GM18508 (cell line): ENCODE measurements around the gene FKBP1B.
"Not testable (repeated sequence)": the region's sequence is repeated elsewhere in the genome, so short reads cannot be mapped to it uniquely, and the experiment has no call there.

Experiments used
- ATAC-seq: cut with Tn5 transposase; IDR thresholded peaks from one replicate; pipeline ENCODE4 v1.9.1; 2021; ENCODE audit warnings: moderate number of reproducible peaks; ENCODE audit not compliant: insufficient read depth, unreplicated experiment

FKBP1B gene

DNA sequence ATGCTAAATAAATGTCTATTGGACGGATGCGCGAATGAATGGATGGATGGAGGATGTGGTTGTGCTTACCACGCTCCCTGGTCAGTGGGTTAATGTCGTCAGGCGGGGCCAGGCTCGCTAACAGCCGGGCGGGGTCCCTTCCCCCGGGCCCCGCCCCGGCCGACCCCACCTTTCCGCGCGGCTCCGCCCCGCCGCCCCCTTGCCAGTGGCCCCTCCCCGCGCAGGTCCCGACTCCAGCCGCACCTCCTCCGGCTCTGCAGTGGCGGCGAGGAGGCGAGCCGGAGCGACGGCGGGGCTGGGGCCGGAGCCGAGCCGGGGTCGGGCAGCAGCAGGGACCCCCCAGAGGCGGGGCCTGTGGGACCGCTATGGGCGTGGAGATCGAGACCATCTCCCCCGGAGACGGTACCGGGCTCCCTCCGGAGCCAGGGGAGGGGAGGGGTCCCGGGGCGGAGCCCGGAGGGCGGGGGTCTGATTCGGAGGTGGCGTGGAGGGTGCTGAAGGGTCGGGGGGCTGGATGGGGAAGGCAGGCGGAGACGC lies at the start of gene FKBP1B:
Gene FKBP1B (plus strand): TSS at position 257 of the 537 bp plus-strand sequence. CDS start 109 bp downstream, at position 366.
- ATAC-seq, result no peak

DNA sequence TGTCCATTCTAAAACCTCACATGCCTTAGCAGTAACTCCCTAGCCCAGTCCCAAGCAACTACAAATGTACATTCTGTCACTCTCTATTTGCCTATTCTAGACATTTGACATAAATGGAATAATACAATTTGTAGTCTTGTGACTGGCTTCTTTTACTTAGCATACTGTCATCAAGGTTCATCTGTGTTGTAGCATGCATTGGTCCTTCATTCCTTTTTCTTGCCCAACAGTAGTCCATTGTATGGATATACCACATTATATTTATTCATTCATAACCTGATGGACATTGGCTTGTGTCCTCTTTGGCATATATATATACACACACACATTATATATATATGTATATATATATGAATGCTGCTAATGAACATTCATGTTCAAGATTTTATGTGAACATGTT lies 41.8 kb upstream of the FKBP1B start:
- no peak for ATAC-seq

DNA sequence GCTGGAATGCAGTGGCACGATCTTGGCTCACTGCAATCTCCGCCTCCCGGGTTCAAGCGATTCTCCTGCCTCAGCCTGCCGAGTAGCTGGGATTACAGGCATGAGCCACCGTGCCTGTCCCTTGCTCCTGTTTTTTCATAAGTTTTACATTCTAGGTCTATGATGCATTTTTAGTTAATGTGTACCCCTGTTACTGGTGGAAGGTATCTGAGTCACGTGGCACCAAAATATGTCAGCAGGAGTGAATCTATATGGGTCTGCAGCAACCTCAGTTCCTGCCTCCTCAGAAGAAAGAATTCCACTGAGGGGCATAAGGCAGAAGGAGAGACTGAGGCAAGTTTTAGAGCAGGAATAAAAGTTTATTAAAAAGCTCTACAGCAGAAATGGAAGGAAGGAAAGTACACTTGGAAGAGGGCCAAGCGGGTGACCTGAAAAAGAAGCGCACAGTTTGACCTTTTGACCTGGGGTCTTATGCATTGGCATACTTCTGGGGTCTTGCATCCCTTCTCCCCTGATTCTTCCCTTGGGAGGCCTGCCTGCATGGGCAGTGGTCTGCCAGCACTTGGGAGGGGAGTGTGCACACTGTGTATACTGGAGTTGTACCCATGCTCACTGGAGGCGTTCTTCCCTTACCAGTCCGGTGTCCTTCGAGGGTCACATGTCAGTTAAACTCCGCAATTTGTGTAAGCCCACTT lies 40.7 kb upstream of the FKBP1B start:
- ATAC-seq, result no peak

DNA sequence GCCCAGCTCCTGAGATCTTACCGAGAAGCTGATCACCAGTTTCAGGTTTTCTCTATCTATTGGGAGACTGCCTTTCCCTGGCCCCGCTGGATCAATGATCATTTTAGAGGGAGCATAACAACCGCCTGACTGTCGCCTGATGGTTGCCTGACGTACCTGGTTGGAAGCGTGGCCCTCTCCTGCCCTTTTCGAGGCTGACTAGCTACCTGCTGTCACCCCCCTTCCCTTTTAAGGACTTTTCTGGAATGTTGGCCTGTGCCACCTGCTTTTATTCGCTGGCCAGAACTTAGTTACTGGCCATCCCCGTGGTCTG lies 40.2 kb upstream of the FKBP1B start:
- no peak for ATAC-seq

DNA sequence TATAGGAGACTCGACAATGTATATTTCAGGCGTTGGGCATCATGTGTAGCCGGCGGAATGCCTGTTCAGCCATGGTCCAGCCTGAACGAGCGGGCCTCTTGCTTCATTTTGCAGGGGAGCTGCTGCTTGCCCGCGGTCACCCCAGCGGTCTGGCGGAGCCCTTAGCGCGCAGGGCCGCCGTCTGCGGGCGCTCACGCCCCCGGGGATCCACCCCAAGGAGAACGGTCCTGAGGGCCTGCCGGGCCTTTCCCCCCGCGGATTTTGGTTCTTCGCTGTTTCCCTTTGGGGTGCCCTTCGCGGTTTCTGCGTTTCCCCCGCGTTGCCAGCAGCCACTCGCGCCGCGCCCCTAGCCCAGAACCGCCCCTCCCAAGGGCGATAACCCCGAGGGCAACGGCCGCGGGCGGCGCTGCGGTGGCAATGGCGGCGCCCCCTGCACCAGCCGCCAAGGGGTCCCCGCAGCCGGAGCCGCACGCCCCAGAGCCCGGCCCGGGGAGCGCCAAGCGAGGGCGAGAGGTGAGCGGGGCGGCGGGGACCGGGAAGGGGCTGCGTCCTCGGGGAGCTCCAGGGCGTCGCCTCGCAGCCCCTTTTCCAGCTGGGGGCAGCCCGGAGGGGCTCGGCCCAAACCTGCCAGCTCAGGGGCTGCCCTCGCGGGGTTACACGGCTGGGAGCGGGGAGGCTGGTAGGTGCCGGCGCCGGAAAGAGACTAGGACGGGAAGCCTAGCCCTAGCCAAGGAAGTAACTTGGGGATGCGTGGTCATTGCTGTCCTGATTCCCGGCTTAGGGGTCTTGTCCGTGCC lies 39.7 kb upstream of the FKBP1B start, which contains the start of gene MFSD2B:
Gene MFSD2B (plus strand): TSS at position 406 of the 797 bp plus-strand sequence. CDS start 12 bp downstream, at position 418.
- no peak for ATAC-seq

DNA sequence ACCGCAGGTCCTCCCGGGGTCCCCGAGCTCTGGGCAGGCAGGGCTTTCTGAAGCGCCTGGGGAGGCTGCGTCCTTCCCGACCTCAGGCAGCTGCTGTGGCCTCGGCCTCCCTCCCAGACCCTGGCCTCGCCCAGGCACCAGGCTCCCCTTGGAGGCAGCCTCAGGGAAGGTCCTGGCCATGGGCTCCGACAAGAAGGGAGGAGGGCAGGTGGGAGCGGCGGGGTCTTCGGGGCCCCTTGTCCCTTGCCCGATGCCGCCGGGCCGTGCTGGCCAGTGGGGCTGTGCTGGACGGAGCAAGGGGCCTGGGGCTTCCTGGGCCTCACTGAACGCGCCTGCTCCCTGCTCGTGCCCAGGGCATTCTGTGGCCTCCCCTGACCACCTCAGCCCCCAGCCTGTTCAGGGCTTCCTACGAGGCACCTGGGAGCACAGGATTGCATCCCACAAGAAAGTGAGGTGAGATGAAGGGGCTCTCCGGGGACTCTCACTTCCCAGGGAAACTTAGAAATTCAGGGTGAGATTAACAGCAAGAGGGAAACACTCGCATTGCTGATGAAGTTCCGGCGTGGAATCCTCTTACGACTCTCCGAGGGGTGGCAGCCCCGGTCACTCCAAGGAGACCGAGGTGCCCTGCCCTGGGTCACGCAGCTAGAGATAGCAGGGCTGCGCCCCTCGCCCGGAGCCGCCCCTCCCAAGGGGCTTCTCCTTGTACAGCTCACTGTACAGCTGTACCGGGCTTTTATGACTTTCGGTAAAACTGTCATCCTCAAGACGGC lies 38.9 kb upstream of the FKBP1B start:
- ATAC-seq, result no peak

DNA sequence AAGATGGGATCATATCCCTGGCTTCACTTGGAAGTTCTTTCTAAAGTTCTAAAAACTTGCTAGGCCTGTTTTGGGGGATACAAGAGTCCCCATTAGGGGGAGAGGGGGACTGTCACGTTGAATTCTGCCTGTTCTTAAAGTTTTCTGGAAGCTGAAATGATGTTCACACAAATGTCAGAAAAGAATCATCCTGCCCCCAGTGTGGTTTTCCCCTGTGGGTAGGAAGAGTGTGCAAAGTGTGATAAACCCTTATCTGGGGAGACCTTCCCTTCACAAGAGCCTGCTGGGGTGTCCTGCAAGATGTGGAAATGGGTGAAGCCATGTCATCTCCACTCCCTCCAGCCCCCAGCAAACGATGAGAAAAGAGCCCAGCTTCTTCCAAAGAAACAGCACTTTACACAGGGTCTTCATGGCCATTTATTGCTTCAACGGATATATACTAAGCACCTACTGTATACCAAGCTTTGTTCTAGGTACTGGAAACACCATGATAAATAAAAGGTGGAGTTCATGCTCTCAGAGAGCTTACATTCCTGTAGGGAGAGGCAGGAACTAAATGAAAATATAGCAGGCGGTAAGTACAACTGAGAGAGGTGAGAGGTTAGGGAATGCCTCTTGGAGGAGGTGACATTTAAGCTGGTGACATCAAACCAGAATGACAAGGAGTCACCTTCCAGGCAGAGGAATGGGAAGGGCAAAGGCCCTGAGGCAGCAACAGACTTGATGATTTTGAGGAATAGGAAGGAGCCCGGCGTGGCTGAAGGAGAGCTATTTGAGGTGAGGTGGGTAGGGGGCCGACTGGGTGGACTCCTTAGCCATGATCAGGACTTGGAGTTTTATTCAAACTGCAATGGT lies 38.1 kb upstream of the FKBP1B start:
- ATAC-seq, result no peak

DNA sequence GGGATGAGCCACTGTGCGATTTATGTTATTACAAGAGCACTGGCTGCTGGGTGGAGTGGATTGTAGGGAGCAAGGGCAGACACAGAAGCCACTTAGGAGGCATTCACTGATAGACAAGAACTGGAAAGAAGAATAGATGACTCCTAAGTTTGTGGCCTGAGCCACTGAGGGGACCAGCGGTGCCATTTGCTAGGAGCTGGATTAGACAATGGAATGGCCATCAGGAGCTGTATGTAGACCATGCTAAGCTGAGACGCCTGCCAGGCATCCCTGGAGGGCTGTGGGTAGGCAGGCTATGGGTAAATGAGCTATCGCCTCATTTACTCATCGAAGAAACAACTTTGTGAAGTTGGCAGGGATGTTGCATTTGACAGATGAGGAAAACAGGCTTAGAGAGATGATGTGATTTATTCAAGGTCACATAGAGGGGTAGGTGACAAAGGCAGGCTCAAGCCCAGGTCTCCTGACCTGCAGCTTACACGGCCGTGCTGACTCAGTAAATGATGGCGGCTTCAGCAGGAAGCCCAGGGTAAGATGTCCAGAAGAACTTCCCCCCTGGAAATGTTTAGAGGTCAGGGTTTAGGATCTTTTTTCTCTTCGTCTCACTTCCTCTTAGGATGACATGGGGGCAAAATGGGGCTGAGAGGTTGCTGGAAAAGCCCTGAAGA lies 36.9 kb upstream of the FKBP1B start:
- ATAC-seq, result no peak

DNA sequence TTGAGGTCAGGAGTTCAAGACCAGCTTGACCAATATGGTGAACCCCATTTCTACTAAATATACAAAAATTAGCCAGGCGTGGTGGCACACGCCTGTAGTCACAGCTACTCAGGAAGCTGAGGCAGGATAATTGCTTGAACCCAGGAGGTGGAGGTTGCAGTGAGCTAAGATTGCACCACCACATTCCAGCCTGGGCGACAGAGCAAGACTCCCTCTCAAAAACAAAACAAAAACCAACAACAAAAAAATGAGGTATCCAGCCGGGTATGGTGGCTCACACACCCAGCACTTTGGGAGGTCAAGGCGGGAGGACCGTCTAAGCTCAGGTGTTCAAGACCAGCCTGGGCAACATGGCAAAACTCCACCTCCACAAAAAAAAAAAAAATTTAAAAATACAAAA lies 34.6 kb upstream of the FKBP1B start:
- ATAC-seq, result not testable (repeated sequence)

DNA sequence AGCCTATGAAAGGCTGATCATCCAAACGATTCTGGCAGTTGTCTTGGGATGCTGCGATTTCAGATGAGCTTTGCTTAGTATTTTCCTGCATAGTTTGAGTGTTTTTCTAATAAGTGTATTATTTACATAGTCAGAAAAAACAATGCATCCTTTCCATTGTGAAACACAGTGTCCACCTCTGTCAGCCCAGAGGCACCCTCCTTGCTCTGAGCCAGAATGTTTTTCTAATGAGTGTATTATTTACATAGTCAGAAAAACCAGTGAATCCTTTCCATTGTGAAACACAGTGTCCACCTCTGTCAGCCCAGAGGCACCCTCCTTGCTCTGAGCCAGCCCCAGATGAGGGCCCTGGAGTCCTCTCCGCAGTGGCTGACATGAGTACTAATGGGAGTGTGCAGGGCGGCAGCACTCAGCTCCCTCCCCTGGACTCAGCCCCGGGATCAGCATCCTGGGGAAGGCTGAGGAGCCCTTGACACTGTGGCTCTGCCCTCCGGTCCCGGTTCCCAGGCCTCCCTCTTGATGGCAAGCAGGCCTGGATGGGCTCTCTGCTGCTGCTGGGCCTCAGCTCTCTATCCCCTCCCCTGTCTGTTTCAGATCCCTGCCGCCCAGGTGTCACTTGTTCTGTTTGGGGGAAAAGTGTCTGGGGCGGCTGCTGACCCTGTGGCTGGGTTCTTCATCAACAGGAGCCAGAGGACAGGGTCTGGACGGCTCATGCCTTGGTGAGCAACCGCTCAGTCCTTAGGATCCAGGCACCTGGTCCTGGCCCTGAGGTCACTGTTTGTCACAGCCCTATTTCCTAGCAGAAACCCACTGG lies 33.8 kb upstream of the FKBP1B start:
- no peak for ATAC-seq

DNA sequence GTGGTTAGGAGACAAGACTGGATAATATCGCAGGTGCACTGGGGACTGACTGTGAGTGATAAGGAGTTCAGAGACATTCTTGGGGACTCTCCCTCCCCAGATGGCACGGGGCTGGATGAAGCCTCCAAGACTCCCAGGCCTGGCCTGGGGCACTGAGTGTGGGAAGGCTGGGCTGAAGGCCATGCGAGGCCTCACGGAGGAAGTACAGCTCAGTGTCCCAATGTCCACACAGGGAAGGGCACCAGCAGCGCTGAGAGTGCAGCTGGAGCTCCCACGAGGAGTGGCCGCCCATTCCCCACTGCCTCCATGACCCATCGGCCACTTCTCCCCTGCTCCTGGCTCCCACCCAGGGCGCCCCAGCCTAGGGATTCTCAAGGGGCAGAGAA lies 33.2 kb upstream of the FKBP1B start:
- no peak for ATAC-seq

DNA sequence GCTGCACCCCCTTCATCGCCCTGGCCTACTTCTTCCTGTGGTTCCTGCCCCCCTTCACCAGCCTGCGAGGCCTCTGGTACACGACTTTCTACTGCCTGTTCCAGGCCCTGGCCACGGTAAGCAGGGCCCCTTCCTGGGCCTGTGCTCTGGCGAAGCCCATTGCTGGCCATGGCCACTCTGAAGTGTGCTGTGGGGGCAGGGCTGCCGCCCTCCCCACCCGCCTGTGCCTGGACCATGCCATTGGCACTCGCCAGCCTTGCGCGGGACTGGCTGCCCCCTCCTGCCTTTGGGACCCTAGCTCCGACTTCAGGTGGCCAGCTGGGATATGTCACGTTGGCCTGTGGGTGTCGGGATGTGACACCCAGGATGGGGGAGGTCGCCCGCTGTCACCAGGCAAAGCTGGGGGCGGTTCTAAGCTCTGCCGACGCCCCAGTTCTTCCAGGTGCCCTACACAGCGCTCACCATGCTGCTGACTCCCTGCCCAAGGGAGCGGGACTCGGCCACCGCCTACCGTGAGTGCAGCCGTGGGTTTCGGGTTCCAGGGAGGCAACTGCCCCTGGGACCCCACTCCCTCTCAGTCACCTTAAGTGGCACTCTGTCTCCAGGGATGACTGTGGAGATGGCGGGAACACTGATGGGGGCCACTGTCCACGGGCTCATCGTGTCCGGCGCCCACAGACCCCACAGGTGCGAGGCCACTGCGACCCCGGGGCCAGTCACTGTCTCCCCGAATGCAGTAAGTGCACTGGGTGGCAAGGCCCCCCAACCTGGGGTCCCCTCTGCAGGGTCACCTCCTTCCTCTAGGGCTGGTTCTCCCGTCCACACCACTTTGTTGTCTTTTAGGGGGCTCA lies 32.5 kb upstream of the FKBP1B start:
- ATAC-seq, result no peak

DNA sequence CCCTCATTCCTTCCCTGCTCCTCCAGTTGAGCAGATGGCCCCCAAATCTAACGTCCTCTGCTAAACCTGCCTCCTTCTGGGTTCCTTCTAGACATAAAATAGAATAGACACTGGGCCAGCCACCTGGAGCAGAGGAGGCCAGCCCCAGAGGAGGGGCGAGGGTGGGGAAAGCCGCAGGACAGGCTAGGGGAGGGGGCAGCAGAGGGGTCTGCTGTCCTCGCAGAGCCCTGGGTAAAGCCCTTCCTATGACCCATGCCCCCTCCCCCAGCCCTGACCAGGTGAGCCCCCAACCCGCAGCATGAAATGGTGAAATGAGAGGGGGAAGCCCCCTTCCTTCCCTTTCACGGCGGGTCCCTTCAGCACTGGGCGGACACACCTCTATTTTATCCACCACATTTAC lies 31.8 kb upstream of the FKBP1B start:
- ATAC-seq, result no peak

DNA sequence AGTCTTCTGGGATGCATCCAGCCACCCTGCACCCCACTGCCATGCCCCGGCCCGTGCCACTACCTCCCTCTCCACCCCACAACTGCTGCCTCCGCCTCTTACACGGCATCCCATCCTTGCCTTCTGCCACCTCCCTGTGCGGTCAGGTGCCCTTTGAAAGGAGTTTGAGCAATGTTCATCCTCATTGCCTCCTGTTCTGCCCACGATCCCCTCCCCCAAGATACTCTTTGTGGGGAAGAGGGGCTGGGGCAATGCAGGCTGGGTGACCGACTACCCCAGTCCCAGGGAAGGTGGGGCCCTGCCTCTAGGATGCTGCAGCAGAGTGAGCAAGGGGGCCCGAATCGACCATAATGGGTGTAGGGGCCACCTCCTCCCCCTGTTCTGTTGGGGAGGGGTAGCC lies 31.3 kb upstream of the FKBP1B start:
- no peak for ATAC-seq

DNA sequence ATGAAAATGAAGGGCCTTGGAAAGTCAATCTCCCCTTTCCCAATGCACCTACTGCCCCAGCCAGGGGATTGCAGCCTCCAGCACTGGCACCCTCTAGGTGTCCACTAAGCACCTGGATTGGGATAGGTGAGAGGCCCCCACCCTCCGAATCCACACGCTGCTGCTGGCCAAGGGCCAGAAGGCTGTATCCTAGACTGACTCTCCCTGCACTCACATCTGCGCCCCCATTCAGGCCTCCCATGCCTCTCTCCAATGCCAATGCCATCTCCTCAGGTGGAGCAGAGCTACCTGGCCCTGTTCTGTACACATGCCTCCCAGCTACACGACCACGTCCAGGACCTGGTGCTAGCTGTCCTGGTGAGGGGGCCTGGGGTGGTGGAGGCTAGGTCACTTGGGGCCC lies 29.8 kb upstream of the FKBP1B start:
- ATAC-seq, result no peak

DNA sequence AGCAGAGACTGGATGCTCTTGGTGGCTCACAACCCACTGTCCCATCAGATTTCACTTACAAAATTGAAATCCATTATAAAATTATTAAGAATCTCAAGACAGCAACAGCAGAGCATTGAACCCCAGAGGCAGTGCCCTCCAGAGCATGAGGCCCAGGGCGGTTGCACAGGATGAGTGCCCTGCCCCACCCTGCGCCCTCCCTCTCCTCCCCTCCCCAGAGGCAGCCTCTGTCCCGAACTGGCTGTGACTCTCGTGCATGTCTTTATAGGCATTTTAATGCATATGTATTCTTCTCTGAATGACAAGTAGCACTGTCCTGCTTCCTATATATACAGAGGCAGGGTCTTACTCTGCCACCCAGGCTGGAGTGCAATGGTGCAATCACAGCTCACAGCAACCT lies 29.3 kb upstream of the FKBP1B start:
- ATAC-seq, result no peak

DNA sequence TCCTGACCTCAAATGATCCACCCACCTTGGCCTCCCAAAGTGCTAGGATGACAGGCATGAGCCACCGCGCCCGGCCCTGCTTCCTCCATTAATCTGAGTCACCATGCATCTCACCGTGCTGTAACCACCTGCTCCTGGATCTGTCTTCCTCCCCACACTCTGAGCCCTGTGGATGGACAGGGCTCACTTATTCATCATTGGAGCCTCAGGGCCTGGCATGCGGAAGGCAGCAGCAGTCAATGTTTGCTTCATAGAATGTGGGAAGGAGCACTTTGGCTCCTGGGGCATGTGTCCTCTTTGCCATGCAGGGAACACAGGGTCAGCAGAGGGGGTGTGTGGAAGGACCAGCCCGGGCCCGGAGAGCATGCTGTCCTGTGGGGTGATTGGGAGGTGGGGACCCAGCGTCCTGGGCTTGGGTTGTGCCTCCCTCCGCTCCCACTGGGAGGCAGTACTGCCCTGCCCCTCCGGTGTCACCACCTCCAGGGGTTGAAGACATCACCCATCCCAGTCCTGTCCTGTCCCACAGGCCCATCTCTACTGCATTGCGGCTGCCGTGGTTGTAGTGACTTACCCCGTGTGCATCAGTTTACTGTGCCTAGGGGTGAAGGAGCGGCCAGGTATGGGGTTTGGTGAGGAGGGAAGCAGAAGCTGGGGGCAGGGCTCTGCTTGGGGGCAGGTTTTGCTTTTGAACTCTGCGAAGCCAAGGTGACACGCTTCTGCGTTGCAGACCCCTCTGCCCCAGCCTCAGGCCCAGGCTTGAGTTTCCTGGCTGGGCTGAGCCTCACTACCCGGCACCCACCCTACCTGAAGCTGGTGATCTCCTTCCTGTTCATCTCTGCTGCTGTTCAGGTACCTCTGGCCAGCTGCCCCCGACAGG lies 28.2 kb upstream of the FKBP1B start:
- no peak for ATAC-seq
